Psoas muscle (tissue), 8 donors: ENCODE results near the gene MRPS5. TPM values are rescaled to one million over a fixed set of nuclear protein-coding genes. Genes with fewer than 3 reads are reported as not detected.

Source experiments
- ATAC-seq, 4 donors: fragments of 200-7000 bp; cut with Tn5 transposase; one replicate each; pipeline ENCODE4 v1.9.1; 2020; ENCODE audit warnings: moderate library complexity in 3 of 4, mild to moderate bottlenecking in 2 of 4
- DNase-seq, 2 donors: peaks; one replicate each; pipeline ENCODE4 v3.0.0-alpha.2; 2020
- H3K27ac ChIP-seq: fragments of 200-600 bp; one replicate; pipeline ENCODE4 v1.8.0; 2022
- H3K27me3 ChIP-seq, 3 donors: fragments of 200-600 bp in 1 of 3; one replicate each; pipeline versions ENCODE4 v1.6.1 to v1.8.0; 2013 to 2022; ENCODE audit warnings: low read length in 2 of 3, mild to moderate bottlenecking in 2 of 3, moderate library complexity in 1 of 3; ENCODE audit not compliant: insufficient read depth in 3 of 3
- H3K36me3 ChIP-seq, 2 donors: fragments of 200-600 bp in 1 of 2; one replicate each; pipeline versions ENCODE4 v1.6.1 to v1.8.0; 2013 to 2022; ENCODE audit warnings: low read depth in 1 of 2, mild to moderate bottlenecking in 1 of 2, moderate library complexity in 1 of 2; ENCODE audit not compliant: insufficient read depth in 1 of 2
- H3K4me1 ChIP-seq: fragments of 200-600 bp; one replicate; pipeline ENCODE4 v1.8.0; 2022
- H3K4me3 ChIP-seq: fragments of 200-600 bp; one replicate; pipeline ENCODE4 v1.8.0; 2022; ENCODE audit warnings: mild to moderate bottlenecking
- H3K9me3 ChIP-seq: fragments of 200-600 bp; one replicate; pipeline ENCODE4 v1.8.0; 2022
- WGBS, 3 donors: extraction: QIAGEN DNeasy Blood & Tissue Kit; methylation state at CpG; one replicate each; pipeline versions ENCODE4 v1.1.6 to v1.1.7; 2013; 5-methylcytosine and 5-hydroxymethylcytosine counted together
- intact Hi-C, 2 donors: fragments of 100-400 bp; cut with DNase I; formaldehyde crosslinking; loops; one replicate each; pipeline versions ENCODE4 v1.11.0 to v1.14.2; 2022
- polyA plus RNA-seq, 3 donors: library from polyadenylated mRNA; stranded (reverse); fragments of 200-250 nt; gene quantifications; one replicate each; pipeline ENCODE4 v1.2.3, GENCODE V29; 2013
- total RNA-seq, 4 donors: library from RNA; stranded (reverse); fragmentation: NEBNext Ultra II Directional in 2 of 4; extraction: Animal tissue kit (Norgen Biotek cat#: 25700) in 2 of 4; gene quantifications; one replicate each; pipeline versions ENCODE4 v1.2.1 to v1.2.4, GENCODE V29; 2021 to 2023
- TF ChIP-seq, protein P1 (sequence below): fragments of 200-600 bp; IDR thresholded peaks from one replicate; pipeline ENCODE4 v1.8.0; 2022; ENCODE audit warnings: antibody characterized with exemption
- donor health status: healthy with polysubstance abuse.
- donor health status: DM: no; HTN: no; CAD: no; lungs with moderate emphysema.
- donor health status: Bipolar disorder and iron deficiency.
- donor health status: healthy.
- donor health status: DM: yes; HTN: yes; CAD: no.
- donor health status: DM: no; HTN: no; CAD: no.
- donor health status: DM: no; HTN: no; CAD: no.
- donor health status: DM: yes; HTN: yes; CAD: no.

The MRPS5 gene
- total and polyA plus RNA-seq, 7 donors: 45.6 to 180 (median 79.0) TPM

DNA sequence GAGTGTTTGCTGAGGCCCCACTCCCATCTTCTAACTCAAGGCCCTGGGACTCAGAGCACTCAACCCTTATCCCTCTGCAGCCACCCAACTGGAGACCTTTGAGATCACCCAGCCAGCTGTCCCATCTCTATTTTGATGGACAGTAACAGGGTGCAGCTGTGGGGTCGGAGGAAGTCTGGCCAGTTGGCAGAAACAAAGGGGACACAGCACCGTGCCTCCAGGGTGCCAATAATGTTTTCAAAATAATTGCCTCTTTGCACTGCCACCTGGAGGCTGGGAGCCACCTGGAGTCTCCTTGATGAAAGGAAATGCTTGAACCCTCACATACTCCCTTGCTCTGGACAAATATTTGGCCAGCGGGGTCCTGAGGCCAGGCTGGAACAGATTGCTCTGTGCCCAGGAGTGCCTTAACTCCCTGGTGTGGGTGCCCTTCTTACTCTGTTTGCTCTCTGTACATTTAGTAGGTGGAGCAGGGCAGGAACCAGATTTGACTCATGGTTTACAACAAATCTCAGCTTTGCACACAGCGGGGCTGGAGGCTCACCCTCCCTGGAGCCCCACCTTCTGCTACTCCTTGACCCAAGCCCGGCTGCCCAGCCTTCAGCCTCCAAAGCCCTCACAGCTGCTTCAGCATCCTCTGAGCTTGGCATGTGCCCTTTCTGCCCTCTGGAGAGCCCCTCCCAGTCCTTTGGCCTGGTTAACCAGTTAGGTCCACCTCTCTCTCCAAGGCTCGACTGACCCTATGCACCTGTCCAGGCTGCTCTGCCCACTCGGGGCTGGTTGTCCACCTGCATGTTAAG lies 78.9 kb downstream of the MRPS5 start:
- intact Hi-C loops: no loop called here
- H3K4me1 ChIP-seq: peaks cover 9% of the 10 kb centered on the region
- H3K27ac ChIP-seq: no peak overlapping the region
- TF ChIP-seq, protein P1, sequence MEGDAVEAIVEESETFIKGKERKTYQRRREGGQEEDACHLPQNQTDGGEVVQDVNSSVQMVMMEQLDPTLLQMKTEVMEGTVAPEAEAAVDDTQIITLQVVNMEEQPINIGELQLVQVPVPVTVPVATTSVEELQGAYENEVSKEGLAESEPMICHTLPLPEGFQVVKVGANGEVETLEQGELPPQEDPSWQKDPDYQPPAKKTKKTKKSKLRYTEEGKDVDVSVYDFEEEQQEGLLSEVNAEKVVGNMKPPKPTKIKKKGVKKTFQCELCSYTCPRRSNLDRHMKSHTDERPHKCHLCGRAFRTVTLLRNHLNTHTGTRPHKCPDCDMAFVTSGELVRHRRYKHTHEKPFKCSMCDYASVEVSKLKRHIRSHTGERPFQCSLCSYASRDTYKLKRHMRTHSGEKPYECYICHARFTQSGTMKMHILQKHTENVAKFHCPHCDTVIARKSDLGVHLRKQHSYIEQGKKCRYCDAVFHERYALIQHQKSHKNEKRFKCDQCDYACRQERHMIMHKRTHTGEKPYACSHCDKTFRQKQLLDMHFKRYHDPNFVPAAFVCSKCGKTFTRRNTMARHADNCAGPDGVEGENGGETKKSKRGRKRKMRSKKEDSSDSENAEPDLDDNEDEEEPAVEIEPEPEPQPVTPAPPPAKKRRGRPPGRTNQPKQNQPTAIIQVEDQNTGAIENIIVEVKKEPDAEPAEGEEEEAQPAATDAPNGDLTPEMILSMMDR: no peak
- peak in 1 of 2 donors; percentile 33 for DNase-seq
- peak overlapping the region; percentile 25 for H3K4me3 ChIP-seq
- no peaks in the 10 kb centered on the region for H3K36me3 ChIP-seq
- peak; percentile 13 to 31 (median 20) for ATAC-seq
- no peaks in the 10 kb centered on the region for H3K9me3 ChIP-seq
- H3K27me3 ChIP-seq: no peaks in the 10 kb centered on the region
- whole genome bisulfite sequencing, 3 donors: 21 to 28% (median 26%) methylated on average over 7 of the region's 7 CpGs

DNA sequence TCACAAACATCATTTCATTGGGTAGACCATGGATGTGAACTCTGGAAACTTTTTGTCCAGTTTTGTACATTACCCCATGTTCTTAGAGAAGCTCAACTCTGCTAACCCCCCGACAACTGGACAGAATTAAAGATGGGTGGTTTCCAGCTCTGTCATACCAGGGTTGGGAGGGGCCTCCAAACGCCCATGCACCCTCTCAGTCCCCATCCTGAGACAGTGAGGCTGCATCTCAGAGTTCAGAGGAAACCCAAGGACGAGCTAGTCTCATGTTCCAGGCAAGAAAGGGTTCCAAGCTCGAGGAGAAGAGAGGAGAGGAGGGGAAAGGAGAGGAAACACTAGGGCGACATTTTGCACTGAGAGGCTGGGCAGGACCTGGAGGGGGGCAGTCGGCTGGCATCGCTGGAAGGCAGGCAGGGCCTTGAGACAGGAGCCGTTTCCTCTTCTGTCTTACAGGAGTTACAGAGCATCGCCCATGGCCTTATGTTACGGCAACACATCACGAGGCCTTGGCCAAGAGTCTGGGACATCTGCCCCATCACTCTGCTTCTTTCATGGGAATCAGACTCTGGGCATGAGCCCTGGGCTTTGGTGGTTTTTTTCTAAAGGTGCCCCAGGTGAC lies 79.7 kb downstream of the MRPS5 start:
- TF ChIP-seq, protein P1: no peak
- Histone ChIP-seq H3K9me3 (no peaks in the 10 kb centered on the region), H3K4me1 (peaks cover 9% of the 10 kb centered on the region), H3K4me3 (no peak overlapping the region), H3K27me3 (no peaks in the 10 kb centered on the region), H3K36me3 (no peaks in the 10 kb centered on the region), H3K27ac (no peak overlapping the region)
- ATAC-seq (no peak), DNase-seq (peak in 1 of 2 donors; percentile 12)
- intact Hi-C loops: no loop called here
- WGBS, 3 donors: 47 to 64% (median 55%) methylated on average over 11 of the region's 11 CpGs

DNA sequence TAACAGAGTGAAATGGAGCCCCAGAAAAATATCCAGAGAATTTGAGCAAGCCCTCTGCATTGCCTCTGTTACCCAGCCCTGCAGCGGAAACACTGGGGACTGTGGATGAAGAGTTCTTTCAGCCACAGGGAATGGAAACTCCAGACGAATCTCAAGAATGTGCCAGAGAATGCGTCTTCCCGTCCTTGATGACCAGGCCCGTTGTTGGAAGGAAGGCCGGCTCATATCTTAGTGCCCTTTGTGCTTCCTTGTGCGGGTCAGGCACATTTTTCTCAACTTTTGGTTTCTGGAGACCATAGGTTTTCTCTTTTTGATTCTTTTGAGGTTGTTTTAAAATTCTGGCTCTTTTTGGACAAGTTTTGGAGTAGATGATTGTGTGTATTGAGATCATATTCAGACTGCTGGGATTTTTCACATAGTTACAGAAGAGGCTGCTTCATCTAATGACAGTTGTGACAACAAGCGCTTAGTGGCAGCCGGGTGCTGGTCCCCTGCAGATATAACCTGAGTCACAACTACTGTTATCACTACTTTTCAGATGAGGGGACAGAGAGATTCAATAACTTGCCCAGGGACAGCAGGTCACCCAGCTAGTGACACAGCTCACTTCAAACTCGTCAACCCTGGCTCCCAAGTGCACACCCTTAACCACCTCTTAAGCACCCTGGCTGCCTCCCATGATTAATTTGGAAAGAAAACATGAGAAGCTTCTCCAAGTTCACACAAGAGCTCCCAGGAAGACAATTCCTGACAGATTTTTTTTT lies 80.4 kb downstream of the MRPS5 start:
- 61 to 77% (median 74%) methylated on average over 10 of the region's 10 CpGs for WGBS, 3 donors
- H3K27ac ChIP-seq: no peak overlapping the region
- no peaks in the 10 kb centered on the region for H3K27me3 ChIP-seq
- no peak for DNase-seq
- H3K36me3 ChIP-seq: no peaks in the 10 kb centered on the region
- no peak overlapping the region for H3K4me3 ChIP-seq
- intact Hi-C loops: no loop called here
- peaks cover 9% of the 10 kb centered on the region for H3K4me1 ChIP-seq
- no peak for ATAC-seq
- H3K9me3 ChIP-seq: no peaks in the 10 kb centered on the region
- TF ChIP-seq, protein P1: no peak

DNA sequence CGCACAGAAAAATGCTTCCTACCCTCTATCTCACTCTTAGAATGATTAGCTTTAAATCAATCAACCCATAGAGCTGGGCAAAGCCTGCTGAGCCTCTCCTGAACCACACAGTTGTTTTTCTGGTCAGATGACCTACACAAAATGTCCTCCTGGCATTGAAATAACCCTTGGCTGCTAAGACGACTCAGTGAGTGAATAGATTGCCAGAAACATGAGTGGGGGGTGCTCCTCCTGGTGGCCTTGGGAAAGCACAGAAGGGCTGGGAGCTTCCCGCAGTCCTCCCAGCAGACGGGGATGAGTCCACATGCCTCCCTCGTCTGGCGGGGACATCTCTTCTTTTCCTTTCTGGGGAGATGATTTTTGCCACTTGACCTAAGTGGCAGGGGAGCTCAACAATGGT lies 81.2 kb downstream of the MRPS5 start:
- TF ChIP-seq, protein P1: no peak

More for the DNA sequence above, 81.2 kb downstream of the MRPS5 start:
- 65 to 78% (median 69%) methylated on average over 6 of the region's 6 CpGs for WGBS, 3 donors
- Histone ChIP-seq H3K36me3 (no peaks in the 10 kb centered on the region), H3K4me1 (peaks cover 9% of the 10 kb centered on the region), H3K9me3 (no peaks in the 10 kb centered on the region), H3K27me3 (no peaks in the 10 kb centered on the region), H3K4me3 (no peak overlapping the region), H3K27ac (no peak overlapping the region)
- intact Hi-C loops: no loop called here
- ATAC-seq (no peak), DNase-seq (no peak)
